Neural progenitor cell (in vitro differentiated cells): ENCODE measurements around the gene MLN. TPM values are rescaled to one million over a fixed set of nuclear protein-coding genes. Genes with fewer than 3 reads are reported as not detected.

ENCODE experiments used
- DNase-seq: peaks from one replicate; pipeline ENCODE4 v3.0.0-alpha.2; 2016; ENCODE audit warnings: low spot score
- H2AFZ ChIP-seq: fragments of 200-600 bp; sonication (generic); replicated peaks from 2 replicates; pipeline ENCODE4 v1.6.1; 2016; ENCODE audit warnings: antibody characterized with exemption
- H3F3A ChIP-seq: fragments of 200-600 bp; sonication (generic); 2 replicates; pipeline ENCODE4 v1.6.1; 2016; ENCODE audit warnings: antibody characterized with exemption, low read depth
- H3K27ac ChIP-seq: fragments of 200-600 bp; sonication (generic); 2 replicates; pipeline ENCODE4 v1.5.1; 2016; ENCODE audit warnings: mild to moderate bottlenecking
- H3K27me3 ChIP-seq: fragments of 200-600 bp; sonication (generic); 2 replicates; pipeline ENCODE4 v1.6.1; 2016; ENCODE audit warnings: mild to moderate bottlenecking, moderate library complexity
- H3K36me3 ChIP-seq: fragments of 200-600 bp; sonication (generic); 2 replicates; pipeline ENCODE4 v1.5.1; 2016
- H3K4me1 ChIP-seq: fragments of 200-600 bp; sonication (generic); 2 replicates; pipeline ENCODE4 v1.6.1; 2016; ENCODE audit warnings: mixed run types
- H3K4me2 ChIP-seq: fragments of 200-600 bp; sonication (generic); 2 replicates; pipeline ENCODE4 v1.6.1; 2016
- H3K4me3 ChIP-seq: fragments of 200-600 bp; sonication (generic); 2 replicates; pipeline ENCODE4 v1.5.1; 2016
- H3K79me2 ChIP-seq: fragments of 200-600 bp; sonication (generic); 2 replicates; pipeline ENCODE4 v1.6.1; 2016; ENCODE audit warnings: low read depth
- H3K9ac ChIP-seq: fragments of 200-600 bp; sonication (generic); 2 replicates; pipeline ENCODE4 v1.6.1; 2016
- H3K9me3 ChIP-seq: fragments of 200-600 bp; sonication (generic); 2 replicates; pipeline ENCODE4 v1.5.1; 2016; ENCODE audit warnings: low read depth
- H4K20me1 ChIP-seq: fragments of 200-600 bp; sonication (generic); 2 replicates; pipeline ENCODE4 v1.6.1; 2016; ENCODE audit warnings: low read depth
- H3K27ac Mint-ChIP-seq: 3 replicates; pipeline ENCODE4 v1.8.0; 2021; ENCODE audit warnings: mixed read lengths
- H3K27me3 Mint-ChIP-seq: 2 replicates; pipeline ENCODE4 v1.8.0; 2022; ENCODE audit warnings: low read depth, mild to moderate bottlenecking, inconsistent platforms, moderate library complexity, mixed read lengths; ENCODE audit not compliant: insufficient read depth
- H3K36me3 Mint-ChIP-seq: 3 replicates; pipeline ENCODE4 v1.8.0; 2021; ENCODE audit warnings: mixed read lengths
- H3K4me1 Mint-ChIP-seq: 3 replicates; pipeline ENCODE4 v1.8.0; 2021; ENCODE audit warnings: mixed read lengths
- H3K4me3 Mint-ChIP-seq: 3 replicates; pipeline ENCODE4 v1.8.0; 2021; ENCODE audit warnings: mild to moderate bottlenecking, moderate library complexity, mixed read lengths
- H3K9me3 Mint-ChIP-seq: 3 replicates; pipeline ENCODE4 v1.8.0; 2020; ENCODE audit warnings: mixed read lengths
- EZH2 ChIP-seq: fragments of 200-600 bp; sonication (generic); IDR thresholded peaks from 2 replicates; pipeline ENCODE4 v1.6.1; 2017; ENCODE audit warnings: antibody characterized with exemption, mild to moderate bottlenecking, moderate library complexity
- EZH2phosphoT487 ChIP-seq: fragments of 200-600 bp; sonication (generic); IDR thresholded peaks from 2 replicates; pipeline ENCODE4 v1.6.1; 2017; ENCODE audit warnings: antibody characterized with exemption
- total RNA-seq: library from RNA; depleted of rRNA; stranded (reverse); fragments of >200 nt; gene quantifications from 2 replicates; pipeline ENCODE4 v1.2.3, GENCODE V29; 2015; ENCODE audit warnings: low replicate concordance
- TF ChIP-seq, protein P1 (sequence below): fragments of 200-600 bp; sonication (generic); IDR thresholded peaks from 2 replicates; pipeline ENCODE4 v1.5.1; 2017; ENCODE audit warnings: antibody characterized with exemption, mild to moderate bottlenecking

MLN gene
- total RNA-seq, 1 donor from 2014 or later = not detected

GRCh38 chr6:33782561-33782960, 21.2 kb downstream of the MLN start:
- peaks cover 91% of the 10 kb centered on the region for H3K4me1 Mint-ChIP-seq
- Histone ChIP-seq H3K79me2 (peaks cover 35% of the 10 kb centered on the region), H3K27me3 (no peaks in the 10 kb centered on the region), H3K4me3 (no peak overlapping the region), H3K27ac (no peak overlapping the region), H4K20me1 (peaks cover 91% of the 10 kb centered on the region), H3K9me3 (no peaks in the 10 kb centered on the region), H3K9ac (no peak overlapping the region), H3K4me1 (peaks cover 54% of the 10 kb centered on the region), H3K4me2 (no peak overlapping the region), H3K36me3 (no peaks in the 10 kb centered on the region), H2AFZ (no peak overlapping the region), H3F3A (peaks cover 47% of the 10 kb centered on the region)
- peaks cover 44% of the 10 kb centered on the region for H3K36me3 Mint-ChIP-seq
- peak overlapping the region; percentile 73 for H3K4me3 Mint-ChIP-seq
- DNase-seq = no peak
- peaks cover 8% of the 10 kb centered on the region for H3K27me3 Mint-ChIP-seq
- peak overlapping the region; percentile 77 for H3K27ac Mint-ChIP-seq
- TF ChIP-seq, protein P1, sequence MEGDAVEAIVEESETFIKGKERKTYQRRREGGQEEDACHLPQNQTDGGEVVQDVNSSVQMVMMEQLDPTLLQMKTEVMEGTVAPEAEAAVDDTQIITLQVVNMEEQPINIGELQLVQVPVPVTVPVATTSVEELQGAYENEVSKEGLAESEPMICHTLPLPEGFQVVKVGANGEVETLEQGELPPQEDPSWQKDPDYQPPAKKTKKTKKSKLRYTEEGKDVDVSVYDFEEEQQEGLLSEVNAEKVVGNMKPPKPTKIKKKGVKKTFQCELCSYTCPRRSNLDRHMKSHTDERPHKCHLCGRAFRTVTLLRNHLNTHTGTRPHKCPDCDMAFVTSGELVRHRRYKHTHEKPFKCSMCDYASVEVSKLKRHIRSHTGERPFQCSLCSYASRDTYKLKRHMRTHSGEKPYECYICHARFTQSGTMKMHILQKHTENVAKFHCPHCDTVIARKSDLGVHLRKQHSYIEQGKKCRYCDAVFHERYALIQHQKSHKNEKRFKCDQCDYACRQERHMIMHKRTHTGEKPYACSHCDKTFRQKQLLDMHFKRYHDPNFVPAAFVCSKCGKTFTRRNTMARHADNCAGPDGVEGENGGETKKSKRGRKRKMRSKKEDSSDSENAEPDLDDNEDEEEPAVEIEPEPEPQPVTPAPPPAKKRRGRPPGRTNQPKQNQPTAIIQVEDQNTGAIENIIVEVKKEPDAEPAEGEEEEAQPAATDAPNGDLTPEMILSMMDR = no peak
- TF ChIP-seq EZH2phosphoT487 (no peak), EZH2 (no peak)
- no peaks in the 10 kb centered on the region for H3K9me3 Mint-ChIP-seq

DNA sequence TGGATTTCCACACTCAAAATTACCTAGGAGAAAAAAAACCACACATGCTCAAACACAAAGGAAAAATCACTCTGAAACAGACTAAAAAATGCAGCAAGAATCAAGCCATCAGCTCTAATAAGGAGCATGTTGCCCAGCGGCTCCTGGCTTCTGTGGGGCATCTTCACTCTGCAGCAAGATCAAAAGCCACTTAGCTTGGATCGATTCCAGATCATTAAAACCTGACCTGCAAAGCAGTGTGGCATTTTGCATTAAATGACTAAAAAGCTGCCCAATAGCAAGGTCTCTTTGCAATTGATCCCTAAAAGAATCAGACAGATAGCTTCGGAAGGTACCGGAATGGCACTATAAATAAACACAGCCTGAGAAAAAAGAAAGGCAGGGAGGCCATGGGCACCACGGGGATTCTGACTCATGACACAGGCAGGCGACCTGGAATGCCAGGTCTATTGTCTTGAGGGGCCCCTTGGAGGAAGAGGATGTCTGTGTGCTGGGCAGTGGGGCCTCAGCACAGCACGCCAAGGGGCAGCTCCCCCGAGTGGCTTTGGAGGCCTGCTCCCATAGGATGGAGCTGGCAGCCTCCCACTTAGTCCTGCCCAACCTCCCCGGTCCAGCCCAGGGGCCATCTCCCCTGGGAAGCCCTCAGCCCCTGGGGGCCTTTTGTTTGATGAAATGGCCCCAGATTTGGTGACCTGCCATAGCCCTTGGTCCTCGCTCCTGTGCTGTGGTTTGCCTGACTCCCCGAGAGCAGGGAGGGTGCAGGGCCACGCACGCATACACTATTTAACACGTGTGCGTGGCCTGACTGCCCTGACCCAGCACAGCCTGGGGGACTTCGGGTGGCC, 22.4 kb downstream of the MLN start:
- Histone ChIP-seq H3K79me2 (peaks cover 23% of the 10 kb centered on the region), H3F3A (peaks cover 47% of the 10 kb centered on the region), H3K4me2 (peak overlapping the region; percentile 48), H3K4me3 (no peak overlapping the region), H3K36me3 (no peaks in the 10 kb centered on the region), H3K9ac (no peak overlapping the region), H3K9me3 (no peaks in the 10 kb centered on the region), H3K27me3 (no peaks in the 10 kb centered on the region), H4K20me1 (peaks cover 79% of the 10 kb centered on the region), H3K4me1 (peaks cover 45% of the 10 kb centered on the region), H2AFZ (no peak overlapping the region), H3K27ac (peak overlapping the region; percentile 7)
- H3K4me3 Mint-ChIP-seq = peak overlapping the region; percentile 71
- TF ChIP-seq EZH2 = no peak
- TF ChIP-seq, protein P1 = no peak
- no peak for TF ChIP-seq EZH2phosphoT487
- DNase-seq = peak; percentile 84
- peak overlapping the region; percentile 93 for H3K27ac Mint-ChIP-seq
- H3K36me3 Mint-ChIP-seq = peaks cover 51% of the 10 kb centered on the region
- peaks cover 87% of the 10 kb centered on the region for H3K4me1 Mint-ChIP-seq
- no peaks in the 10 kb centered on the region for H3K9me3 Mint-ChIP-seq
- peaks cover 8% of the 10 kb centered on the region for H3K27me3 Mint-ChIP-seq

- TF ChIP-seq EZH2phosphoT487 (no peak), EZH2 (no peak)
- TF ChIP-seq, protein P1 = no peak
- H3K4me1 Mint-ChIP-seq = peaks cover 75% of the 10 kb centered on the region
- no peaks in the 10 kb centered on the region for H3K9me3 ChIP-seq
- no peak overlapping the region for H3K27ac Mint-ChIP-seq
- peaks cover 47% of the 10 kb centered on the region for H3F3A ChIP-seq
- H3K9ac ChIP-seq = no peak overlapping the region
- peaks cover 8% of the 10 kb centered on the region for H3K79me2 ChIP-seq
- H3K9me3 Mint-ChIP-seq = no peaks in the 10 kb centered on the region
- DNase-seq = no peak
- peaks cover 58% of the 10 kb centered on the region for H3K36me3 Mint-ChIP-seq
- peaks cover 7% of the 10 kb centered on the region for H3K27me3 Mint-ChIP-seq
- H3K4me3 ChIP-seq = no peak overlapping the region
- peaks cover 64% of the 10 kb centered on the region for H4K20me1 ChIP-seq
- H3K4me3 Mint-ChIP-seq = peak overlapping the region; percentile 48
- no peaks in the 10 kb centered on the region for H3K36me3 ChIP-seq
- no peak overlapping the region for H3K4me2 ChIP-seq
- H2AFZ ChIP-seq = no peak overlapping the region
- H3K27me3 ChIP-seq = no peaks in the 10 kb centered on the region
- peaks cover 45% of the 10 kb centered on the region for H3K4me1 ChIP-seq
- H3K27ac ChIP-seq = no peak overlapping the region
These were observed 23.9 kb downstream of the MLN start for GRCh38 chr6:33779895-33780294.
